Epidermal melanocyte (primary cell): ENCODE results near the gene C6orf163.
"Not testable (repeated sequence)": the region's sequence is repeated elsewhere in the genome, so short reads cannot be mapped to it uniquely, and the experiment has no call there.

Source experiments
- DNase-seq: peaks from one replicate; pipeline ENCODE4 v3.0.0; 2011; ENCODE audit warnings: low spot score; ENCODE audit not compliant: insufficient read length

C6orf163 gene

GRCh38 chr6:87344731-87345130, at the start of gene C6orf163:
TSS of gene C6orf163 (plus strand) at chr6:87344813. CDS start at chr6:87345100, 287 bp downstream.
- DNase-seq, result no peak

GRCh38 chr6:87297119-87297518, 47.5 kb upstream of the C6orf163 start:
- no peak for DNase-seq

GRCh38 chr6:87301277-87301676, 43.3 kb upstream of the C6orf163 start:
- not testable (repeated sequence) for DNase-seq

GRCh38 chr6:87308970-87309369, 35.6 kb upstream of the C6orf163 start:
- DNase-seq, result no peak

GRCh38 chr6:87312860-87313259, 31.8 kb upstream of the C6orf163 start:
- no peak for DNase-seq

GRCh38 chr6:87315071-87315470, 29.5 kb upstream of the C6orf163 start:
- DNase-seq, result no peak

GRCh38 chr6:87319271-87319987, 25.2 kb upstream of the C6orf163 start:
- no peak for DNase-seq

- peak; percentile 79 for DNase-seq
Observed at GRCh38 chr6:87322304-87323212, 22.1 kb upstream of the C6orf163 start, which contains the start of gene SMIM8. TSS of gene SMIM8 (plus strand) at chr6:87322588. CDS start at chr6:87337032, 14,444 bp downstream.

GRCh38 chr6:87323880-87324279, 20.7 kb upstream of the C6orf163 start:
- DNase-seq, result not testable (repeated sequence)

GRCh38 chr6:87330961-87331360, 13.7 kb upstream of the C6orf163 start:
- no peak for DNase-seq

- no peak for DNase-seq
Observed at GRCh38 chr6:87333033-87333432, 11.6 kb upstream of the C6orf163 start.

GRCh38 chr6:87333591-87334181, 10.9 kb upstream of the C6orf163 start:
- no peak for DNase-seq

GRCh38 chr6:87334683-87335082, 9.9 kb upstream of the C6orf163 start:
- no peak for DNase-seq

- DNase-seq, result no peak
Observed at GRCh38 chr6:87336367-87336766, 8.2 kb upstream of the C6orf163 start.

- no peak for DNase-seq
Observed at GRCh38 chr6:87340230-87340629, 4.4 kb upstream of the C6orf163 start.

- DNase-seq, result no peak
Observed at GRCh38 chr6:87341158-87341557, 3.5 kb upstream of the C6orf163 start.

GRCh38 chr6:87341899-87342298, 2.7 kb upstream of the C6orf163 start:
- DNase-seq, result no peak

GRCh38 chr6:87342829-87343228, 1.8 kb upstream of the C6orf163 start:
- no peak for DNase-seq

GRCh38 chr6:87346700-87347099, 2.1 kb downstream of the C6orf163 start:
- no peak for DNase-seq

- DNase-seq, result no peak
Observed at GRCh38 chr6:87349896-87350295, 5.3 kb downstream of the C6orf163 start.

- no peak for DNase-seq
Observed at GRCh38 chr6:87350516-87350915, 5.9 kb downstream of the C6orf163 start.

- DNase-seq, result no peak
Observed at GRCh38 chr6:87351583-87351982, 7.0 kb downstream of the C6orf163 start.
